ENCODE measurements around the gene OSBPL6.

GRCh38 chr2:178385595-178386148, 191.4 kb downstream of the OSBPL6 start:
- TF ChIP-seq ZNF664 (tag by site-specific recombination; IDR thresholded peaks at IDR 0.05) (no peak), ZBTB17 (tag by site-specific recombination; IDR thresholded peaks at IDR 0.05) (no peak), REST (tag by site-specific recombination; IDR thresholded peaks at IDR 0.05) (no peak), ZNF2 (tag by site-specific recombination; IDR thresholded peaks at IDR 0.05) (no peak), ZNF596 (tag by site-specific recombination; IDR thresholded peaks at IDR 0.05) (no peak), ZNF423 (tag by site-specific recombination; IDR thresholded peaks at IDR 0.05) (no peak), GLIS1 (tag by site-specific recombination; IDR thresholded peaks at IDR 0.05) (no peak), REPIN1 (tag by site-specific recombination; IDR thresholded peaks at IDR 0.05; ENCODE audit: low read depth) (no peak), CTCF (tag by site-specific recombination; IDR thresholded peaks at IDR 0.05) (no peak), ZNF571 (tag by site-specific recombination; IDR thresholded peaks at IDR 0.05) (no peak)
- TF ChIP-seq, protein P1, sequence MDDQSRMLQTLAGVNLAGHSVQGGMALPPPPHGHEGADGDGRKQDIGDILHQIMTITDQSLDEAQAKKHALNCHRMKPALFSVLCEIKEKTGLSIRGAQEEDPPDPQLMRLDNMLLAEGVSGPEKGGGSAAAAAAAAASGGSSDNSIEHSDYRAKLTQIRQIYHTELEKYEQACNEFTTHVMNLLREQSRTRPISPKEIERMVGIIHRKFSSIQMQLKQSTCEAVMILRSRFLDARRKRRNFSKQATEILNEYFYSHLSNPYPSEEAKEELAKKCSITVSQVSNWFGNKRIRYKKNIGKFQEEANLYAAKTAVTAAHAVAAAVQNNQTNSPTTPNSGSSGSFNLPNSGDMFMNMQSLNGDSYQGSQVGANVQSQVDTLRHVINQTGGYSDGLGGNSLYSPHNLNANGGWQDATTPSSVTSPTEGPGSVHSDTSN (CRISPR knock-in tag; IDR thresholded peaks at IDR 0.05) = no peak
- TF ChIP-seq, protein P2, sequence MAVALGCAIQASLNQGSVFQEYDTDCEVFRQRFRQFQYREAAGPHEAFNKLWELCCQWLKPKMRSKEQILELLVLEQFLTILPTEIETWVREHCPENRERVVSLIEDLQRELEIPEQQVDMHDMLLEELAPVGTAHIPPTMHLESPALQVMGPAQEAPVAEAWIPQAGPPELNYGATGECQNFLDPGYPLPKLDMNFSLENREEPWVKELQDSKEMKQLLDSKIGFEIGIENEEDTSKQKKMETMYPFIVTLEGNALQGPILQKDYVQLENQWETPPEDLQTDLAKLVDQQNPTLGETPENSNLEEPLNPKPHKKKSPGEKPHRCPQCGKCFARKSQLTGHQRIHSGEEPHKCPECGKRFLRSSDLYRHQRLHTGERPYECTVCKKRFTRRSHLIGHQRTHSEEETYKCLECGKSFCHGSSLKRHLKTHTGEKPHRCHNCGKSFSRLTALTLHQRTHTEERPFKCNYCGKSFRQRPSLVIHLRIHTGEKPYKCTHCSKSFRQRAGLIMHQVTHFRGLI (tag by site-specific recombination; IDR thresholded peaks at IDR 0.05) = no peak

All from HEK293 (cell line).